ENCODE results near the gene TMEM185A.
"Not testable (repeated sequence)": the region's sequence is repeated elsewhere in the genome, so short reads cannot be mapped to it uniquely, and the experiment has no call there.

Gene TMEM185A

DNA sequence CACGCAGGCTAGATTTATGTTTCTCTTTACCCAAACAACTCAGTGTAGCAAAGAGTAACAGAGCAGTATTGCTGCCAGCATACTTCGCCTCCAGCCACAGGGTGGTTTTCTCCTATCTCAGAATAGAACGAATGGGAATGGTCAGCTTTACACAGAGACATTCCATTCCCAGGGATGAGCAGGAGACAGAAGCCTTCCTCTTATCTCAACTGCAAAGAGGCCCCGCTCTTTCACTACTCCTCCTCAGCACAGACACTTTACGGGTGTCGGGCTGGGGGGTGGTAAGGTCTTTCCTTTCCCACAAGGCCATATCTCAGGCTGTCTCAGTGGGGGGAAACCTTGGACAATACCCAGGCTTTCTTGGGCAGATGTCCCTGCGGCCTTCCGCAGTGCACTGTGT is 4.8 kb downstream of the TMEM185A start:
- DNase-seq (ENCODE audit: low spot score) = not testable (repeated sequence)

DNA sequence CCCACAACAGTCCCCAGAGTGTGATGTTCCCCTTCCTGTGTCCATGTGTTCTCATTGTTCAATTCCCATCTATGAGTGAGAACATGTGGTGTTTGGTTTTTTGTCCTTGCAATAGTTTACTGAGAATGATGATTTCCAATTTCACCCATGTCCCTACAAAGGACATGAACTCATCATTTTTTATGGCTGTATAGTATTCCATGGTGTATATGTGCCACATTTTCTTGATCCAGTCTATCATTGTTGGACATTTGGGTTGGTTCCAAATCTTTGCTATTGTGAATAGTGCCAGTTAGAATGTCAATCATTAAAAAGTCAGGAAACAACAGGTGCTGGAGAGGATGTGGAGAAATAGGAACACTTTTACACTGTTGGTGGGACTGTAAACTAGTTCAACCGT is 11.9 kb downstream of the TMEM185A start:
- DNase-seq (ENCODE audit: low spot score) = not testable (repeated sequence)

DNA sequence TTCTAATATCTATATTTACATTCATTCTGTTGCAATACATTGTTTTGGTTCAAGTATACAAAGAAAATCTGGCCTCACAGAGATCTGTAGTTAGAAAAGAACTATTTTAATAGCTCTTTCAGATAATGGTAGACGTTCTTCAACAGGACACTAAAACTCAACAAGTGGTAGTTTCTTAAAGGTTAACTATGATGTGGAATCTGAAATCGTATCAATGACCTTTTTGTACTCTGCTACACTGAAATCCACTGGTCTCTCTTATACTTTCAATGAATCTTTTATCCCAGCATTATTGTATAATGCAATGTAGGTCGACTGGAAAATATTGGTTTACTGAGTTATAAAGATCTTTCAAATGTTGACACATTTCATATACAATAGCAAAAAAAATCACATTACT is 12.7 kb downstream of the TMEM185A start:
- DNase-seq (ENCODE audit: low spot score) = no peak

DNA sequence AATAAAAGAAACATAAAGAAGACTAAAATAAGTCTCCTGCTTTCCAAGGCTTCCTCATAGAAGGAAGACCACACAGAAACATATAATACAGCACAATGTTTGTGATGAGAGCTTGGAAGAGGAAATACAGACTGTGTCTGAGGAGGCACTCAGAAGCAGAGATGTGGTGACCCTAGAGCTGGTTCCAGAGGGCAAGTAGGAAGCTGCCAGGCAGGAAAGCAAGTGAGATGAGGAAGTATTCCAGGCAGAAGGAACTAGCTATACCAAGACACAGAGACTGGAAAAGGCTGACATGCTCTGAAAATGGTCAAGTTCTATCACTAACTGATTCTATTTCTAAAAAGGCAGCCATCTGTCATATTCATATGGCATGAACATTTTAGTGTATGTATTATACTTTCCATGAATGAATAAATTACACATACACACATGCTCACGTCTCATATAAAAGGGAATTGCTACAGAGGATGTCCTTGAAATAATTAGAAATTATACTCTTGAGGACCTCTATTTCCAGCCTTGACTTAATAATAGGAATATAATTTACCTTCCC is 19.9 kb downstream of the TMEM185A start:
- DNase-seq (ENCODE audit: low spot score) = no peak

DNA sequence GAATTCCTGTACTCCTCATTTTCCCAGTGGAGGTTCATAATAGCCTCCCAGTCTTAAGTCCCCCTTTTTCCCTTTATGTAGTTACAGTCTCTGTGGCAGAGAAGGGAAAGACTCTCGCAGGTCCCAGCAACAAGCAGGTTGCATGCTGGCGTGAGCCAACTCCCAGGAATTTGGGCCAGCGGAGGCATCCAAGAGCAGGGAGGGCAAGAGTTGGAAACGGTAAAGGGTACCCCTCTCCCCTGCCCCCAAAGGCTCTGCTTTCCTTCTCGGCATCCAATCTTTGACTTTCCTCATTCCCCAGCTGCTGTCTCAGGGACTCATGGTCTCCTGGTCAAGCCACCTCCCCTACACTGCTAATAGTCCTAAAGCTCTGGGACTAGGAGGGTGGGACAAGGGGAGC is 21.1 kb downstream of the TMEM185A start:
- no peak for DNase-seq (ENCODE audit: low spot score)

DNA sequence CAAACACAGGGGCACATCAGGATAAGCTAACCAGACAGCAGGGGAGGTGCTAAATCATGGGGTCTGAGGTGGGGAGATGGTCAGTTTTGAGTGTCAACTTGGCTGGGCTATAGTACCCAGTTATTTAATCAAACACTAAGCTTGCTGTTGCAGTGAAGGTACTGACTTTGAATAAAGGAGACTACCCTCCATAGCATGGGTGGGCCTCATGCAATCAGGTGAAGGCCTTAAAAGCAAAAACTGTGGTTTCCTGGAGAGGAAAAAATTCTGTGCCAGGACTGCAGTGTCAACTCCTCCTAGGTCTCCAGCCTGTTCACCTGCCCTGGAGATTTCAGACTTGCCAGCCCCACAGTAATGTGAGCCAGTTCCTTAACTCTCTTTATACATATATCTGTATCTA is 23.9 kb downstream of the TMEM185A start:
- DNase-seq (ENCODE audit: low spot score) = no peak

DNA sequence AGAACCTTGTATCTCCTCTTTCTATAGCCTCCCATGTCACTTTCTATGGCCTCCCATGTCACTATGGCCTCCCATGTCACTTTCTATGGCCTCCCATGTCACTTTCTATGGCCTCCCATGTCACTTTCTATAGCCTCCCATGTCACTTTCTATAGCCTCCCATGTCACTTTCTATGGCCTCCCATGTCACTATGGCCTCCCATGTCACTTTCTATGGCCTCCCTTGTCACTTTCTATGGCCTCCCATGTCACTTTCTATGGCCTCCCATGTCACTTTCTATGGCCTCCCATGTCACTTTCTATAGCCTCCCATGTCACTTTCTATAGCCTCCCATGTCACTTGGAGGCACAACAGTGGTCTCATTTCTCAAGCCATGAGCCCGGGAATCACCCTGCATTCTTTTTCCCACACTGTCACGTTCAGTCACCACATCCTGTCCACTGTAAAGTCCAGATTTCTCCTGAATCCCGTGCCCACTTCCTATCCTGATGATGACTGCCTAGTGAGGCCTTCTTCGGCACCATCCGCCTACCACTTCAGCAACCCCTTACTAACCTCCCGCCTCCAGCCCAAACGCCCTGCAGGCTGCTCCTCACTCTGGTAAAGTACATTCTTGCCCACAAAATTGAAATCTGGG is 26.2 kb downstream of the TMEM185A start:
- DNase-seq (ENCODE audit: low spot score) = not testable (repeated sequence)

DNA sequence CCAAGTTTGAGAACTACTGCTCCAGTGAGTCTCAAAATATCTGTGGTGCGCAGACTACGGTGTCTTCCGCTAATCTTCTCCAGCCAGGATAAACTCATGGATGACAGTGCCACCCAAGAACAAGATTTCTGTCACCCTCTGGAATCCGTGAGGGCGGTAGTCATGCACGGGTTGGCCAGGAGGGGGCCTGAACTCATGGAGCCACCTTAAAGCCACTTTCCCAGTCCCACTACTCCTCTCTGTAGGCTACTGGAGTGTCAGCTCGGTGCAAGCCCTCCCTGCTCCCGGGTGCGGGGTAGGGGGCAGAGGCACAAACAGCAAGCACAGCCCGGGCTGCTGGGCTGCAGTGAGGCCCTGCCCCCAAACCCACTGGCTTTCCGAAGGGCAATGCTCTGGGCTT is 33.0 kb downstream of the TMEM185A start:
- not testable (repeated sequence) for DNase-seq (ENCODE audit: low spot score)

DNA sequence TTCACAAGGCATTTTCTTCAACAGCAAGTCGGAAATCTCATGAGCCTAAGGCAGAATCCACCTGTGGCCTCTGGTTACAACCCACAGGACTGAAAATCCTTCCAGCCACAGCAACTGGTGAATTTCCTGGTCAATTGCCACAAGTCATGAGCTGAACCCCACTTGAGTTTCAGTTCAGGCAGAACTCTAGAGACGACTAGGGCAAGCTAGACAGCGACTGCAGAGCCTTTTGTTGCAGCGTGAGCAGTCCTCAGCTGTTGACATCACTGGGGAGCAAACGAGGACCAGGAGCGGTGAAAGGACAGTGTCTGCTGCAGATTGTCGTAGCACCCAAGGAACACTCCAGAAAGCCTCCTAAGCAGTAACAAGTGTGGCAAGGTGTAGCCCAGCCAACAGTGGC is 35.6 kb downstream of the TMEM185A start:
- DNase-seq (ENCODE audit: low spot score) = not testable (repeated sequence)

DNA sequence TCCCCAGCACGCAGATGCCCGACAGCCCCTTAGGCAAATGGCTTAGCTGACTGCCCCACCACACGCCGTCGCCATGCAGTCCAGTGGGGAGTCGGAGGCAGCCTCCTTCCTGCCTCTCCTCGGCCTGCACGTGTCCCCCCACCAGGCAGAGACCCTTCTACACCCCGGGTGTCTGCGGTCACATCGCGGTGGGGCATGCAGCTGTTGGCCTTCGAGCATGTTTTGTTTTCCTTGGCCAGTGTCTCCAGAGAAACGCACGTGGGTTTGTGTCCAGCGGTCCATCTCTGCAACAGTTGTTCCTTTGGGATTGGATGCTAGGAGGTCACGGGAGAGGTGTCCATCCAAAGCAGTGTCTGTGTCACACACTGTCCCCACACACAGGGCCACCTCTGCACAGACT is 36.4 kb downstream of the TMEM185A start, which contains the start of gene HSFX2:
TSS of gene HSFX2 (minus strand) at position 101 of the 400 bp plus-strand sequence. CDS start 614 bp downstream, outside the sequence.
- DNase-seq (ENCODE audit: low spot score) = not testable (repeated sequence)

DNA sequence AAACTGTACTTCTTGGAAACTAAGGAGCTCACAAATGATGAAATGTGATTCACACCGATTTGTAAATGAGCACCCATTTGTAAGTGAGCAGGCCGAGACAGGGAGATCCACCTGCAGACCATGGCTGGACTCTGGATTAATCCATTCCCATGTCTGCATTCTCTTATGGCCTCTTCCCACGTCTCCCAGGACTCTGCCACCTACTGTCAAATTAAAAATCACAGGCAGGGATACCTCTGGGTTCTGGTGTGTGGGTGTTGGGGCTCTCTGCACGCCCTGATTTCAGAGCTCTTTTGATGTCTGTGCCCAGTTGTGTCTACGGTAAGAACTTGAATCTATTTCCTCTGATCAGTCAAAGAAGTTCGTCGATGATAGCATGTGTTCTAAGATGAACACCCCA is 40.6 kb downstream of the TMEM185A start:
- DNase-seq (ENCODE audit: low spot score) = not testable (repeated sequence)

DNA sequence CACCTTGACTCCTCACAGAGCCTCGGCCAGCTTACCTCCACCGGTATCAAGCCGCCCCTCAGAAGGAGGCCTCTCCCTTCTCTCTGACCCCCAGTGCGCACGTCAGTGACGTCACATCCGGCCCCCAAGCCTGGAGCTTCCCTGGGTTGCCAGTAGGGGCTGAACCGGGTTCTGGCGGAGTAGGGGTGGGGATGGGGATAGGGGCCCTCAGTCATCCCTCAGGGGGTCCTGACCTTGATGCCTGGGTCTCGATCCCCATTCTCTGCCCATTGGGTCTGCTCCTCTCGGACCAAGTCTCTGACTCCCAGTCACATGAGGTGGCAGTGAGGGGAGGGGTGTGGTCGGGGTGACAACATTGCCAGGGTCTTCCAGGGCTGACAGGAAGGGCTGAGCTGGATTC is 44.2 kb downstream of the TMEM185A start, which contains the start of gene MAGEA9B:
TSS of gene MAGEA9B (minus strand) at position 101 of the 400 bp plus-strand sequence. CDS start 4,280 bp downstream, outside the sequence.
- not testable (repeated sequence) for DNase-seq (ENCODE audit: low spot score)

DNA sequence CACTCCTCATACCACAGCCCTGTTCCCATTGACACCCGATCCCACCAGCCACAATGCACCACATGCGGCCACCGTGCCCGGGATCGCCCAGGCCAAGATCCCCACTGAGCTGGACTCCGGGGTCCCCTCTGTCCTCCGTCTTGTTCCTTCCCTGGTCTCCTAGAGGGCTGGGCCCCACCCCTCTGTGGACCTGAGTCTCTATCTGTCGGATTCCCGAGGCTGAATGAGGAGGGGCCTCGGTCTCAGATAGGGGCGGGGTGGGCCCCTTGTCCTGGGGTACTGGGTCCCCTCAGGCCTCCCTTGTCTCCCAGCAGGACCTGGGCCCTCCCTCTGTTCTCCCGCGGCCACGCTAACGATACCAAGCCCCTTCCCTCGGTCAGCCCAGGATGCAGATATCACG is 46.0 kb downstream of the TMEM185A start:
- not testable (repeated sequence) for DNase-seq (ENCODE audit: low spot score)

DNA sequence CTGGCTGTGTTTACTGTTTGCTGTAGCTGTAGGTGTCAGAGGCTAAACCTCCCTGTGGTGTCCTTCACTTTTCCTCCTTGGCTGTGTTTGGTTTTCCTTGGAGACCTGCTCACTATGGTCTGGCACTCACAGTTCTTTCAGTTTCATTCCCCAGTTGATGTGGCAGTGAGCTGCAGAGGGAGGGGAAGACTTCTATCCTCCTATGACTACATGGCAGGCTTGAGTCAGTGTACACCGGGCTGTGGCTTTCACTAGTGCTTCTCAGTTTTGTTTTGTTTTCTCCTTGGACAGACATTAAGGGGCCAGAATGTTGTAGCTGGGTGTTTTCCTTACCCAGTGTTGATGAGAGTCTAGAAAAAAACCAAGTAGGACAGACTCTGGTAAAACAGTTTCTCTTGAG is 58.1 kb downstream of the TMEM185A start:
- not testable (repeated sequence) for DNase-seq (ENCODE audit: low spot score)

DNA sequence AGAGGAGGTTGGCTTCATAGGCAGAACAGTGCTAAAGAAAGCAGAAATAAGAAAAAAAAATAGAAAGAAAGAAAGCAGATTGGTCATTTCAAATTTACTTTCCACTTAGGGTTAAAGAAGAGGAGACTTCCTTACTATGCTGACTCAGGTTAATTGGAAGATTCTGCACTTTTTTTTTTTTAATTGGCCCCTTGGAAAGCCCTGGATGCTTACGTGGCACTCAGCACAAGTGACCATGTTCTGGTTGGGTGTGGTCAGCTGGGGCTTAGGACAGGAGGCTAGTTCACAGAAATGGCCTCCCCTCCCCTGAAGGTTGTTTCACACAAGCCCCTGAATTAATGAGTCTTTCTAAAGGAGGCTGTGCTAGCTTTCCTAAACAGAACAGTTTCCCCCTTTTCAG is 58.8 kb downstream of the TMEM185A start:
- DNase-seq (ENCODE audit: low spot score) = no peak

DNA sequence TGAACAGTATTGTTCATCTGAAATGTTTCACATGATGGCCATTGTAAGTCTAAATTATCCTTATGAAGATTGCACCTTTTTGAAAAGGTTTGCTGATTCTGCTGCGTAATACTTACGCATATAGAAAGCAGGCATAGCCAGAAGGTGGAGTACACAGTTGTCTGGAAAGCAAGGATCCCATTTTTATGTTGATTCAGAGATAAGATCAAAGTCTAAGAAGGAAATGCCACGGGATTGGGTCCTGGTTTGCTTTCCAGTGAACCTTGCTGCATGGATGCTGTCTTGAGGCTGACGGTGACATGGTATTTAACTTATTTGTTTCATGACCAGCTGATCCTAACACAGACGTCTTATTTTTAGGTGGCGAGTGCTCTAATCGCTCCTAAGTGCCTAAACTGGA is 59.8 kb downstream of the TMEM185A start:
- no peak for DNase-seq (ENCODE audit: low spot score)

DNA sequence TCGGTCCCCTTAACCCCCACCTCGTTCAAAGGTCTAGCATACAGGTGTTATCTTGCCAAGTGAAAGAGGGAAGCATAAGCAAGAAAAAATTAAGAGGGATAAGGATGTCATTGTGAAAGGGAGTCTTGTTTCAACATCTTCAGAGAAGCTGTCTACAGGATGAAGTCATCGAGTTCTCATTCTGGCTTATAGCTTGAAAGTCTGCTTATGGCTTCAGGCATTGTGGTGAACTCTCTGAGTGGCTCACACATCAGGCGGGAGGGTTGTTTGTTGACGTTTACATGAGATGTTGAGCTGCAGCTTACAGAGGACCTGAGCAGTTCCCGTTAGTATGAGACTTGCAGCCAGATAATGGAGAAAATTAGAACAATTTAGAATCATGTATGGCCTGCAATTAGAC is 60.9 kb downstream of the TMEM185A start:
- DNase-seq (ENCODE audit: low spot score) = no peak

DNA sequence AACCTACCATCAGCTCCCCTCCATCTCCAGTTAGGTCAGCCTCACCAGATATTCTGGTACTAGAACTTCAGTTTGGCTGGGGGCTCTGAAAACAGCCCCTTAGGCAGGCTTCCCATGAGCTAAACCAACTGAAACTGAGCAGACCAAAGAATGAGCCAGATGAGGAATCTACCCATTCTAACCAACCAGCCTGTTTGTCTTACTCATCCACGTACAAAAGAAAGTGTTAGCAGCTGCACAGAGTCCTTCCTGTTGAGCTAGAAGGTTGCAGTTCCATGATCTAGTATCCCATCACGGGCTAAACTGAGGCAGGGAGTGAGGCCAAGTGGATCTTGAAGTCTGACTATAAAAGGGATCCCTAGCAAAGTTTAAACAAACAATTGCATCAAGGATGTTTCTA is 61.8 kb downstream of the TMEM185A start:
- no peak for DNase-seq (ENCODE audit: low spot score)

DNA sequence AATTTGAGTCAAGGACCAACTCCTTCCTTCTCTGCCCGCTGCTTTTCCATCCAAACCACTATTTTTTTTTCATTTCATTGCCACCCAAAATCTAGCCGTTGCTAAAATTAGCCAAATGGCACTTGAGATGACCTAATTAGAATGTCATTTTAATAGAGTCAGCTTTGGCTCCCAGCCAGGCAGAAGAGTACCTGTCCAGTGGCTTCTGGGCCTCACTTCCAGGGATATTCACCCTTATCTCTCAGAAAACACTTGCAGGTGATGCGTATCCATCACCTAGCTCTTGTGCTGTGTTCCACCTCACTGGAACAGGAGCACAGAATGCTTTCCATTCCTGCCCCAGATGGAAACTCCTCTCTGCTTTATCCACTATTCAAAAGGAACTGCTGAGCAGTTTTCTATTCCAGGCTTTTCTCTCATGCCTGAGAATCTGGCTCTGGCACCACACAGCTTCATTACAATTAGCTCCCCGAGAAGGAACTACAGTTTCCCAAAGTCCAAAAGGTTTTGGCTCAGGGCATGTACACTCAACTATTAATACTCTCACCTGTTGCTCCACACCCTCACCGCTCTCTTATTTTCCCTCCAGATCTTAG is 62.8 kb downstream of the TMEM185A start:
- peak; percentile 27 for DNase-seq (ENCODE audit: low spot score)

DNA sequence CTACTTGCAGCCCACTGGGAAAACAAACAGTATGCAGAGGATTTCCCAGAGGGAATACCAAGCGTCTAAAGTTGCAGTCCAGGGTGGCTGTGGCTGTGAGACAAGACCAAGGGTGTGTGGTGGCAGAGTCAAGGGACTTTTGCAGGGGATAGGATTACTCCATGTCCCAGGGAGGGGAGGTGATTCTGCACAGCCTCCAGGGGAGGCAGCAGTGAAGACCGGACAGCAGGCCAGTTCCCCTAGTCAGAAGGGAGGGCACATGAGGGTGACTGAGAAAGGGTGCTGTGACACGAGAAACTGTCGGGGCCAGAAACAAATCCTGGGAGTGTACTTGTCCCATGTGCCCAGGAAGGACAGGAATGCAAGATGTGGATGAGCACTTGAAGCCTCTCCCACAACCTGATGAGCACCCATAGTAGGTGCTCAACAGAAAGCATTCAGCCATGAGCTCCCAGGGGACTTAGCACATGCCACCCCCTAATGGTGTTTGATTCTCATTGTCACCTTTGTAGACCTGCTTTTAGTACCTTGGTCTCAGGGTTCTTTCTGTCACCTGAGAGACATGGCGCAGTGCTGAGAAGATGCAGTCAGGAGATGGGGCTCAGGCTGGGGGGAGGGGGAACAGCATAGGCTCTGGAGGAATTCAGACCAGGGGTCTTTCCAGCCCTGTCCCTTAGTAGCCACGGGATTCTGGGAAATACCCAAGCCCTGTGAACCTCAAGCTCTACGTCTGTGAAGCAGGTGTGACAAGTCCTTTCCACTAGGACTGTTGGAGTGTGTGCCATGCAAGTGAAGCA is 63.8 kb downstream of the TMEM185A start:
- no peak for DNase-seq (ENCODE audit: low spot score)

DNA sequence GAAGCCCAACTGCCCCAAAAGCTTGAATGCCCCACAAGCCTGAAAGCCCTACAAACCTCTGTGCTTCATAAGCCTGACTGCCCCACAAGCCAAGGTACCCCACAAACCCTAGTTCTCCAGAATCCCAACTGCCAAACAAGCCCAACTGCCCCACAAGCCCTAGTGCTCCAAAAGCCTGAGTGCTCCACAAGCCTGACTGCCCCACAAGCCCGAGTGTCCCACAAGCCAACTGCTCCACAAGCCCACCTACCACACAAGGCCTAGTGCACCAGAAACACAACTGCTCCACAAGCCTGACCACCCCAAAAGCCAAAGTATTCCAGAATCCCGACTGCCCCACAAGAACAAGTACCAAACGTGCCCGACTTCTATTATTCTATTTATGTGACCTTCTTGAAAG is 68.2 kb downstream of the TMEM185A start:
- no peak for DNase-seq (ENCODE audit: low spot score)

DNA sequence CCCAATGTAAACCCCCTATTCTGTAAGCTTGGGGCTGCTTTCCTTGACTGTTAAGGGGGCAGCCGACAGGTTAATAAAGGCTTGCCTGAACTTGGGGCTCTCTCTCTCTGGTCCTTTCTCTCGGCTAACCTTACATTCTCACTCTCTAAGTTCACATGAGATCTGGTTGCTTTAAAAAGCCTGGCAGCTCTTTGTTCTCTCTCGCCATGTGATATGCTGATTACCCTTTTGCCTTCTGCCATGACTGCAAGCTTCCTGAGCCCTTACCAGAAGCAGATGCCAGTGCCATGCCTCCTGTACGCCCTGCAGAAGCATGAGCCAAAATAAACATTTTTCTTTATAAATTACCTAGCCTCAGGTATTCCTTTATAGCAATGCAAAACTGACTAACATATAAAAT is 76.3 kb downstream of the TMEM185A start:
- DNase-seq (ENCODE audit: low spot score) = not testable (repeated sequence)

DNA sequence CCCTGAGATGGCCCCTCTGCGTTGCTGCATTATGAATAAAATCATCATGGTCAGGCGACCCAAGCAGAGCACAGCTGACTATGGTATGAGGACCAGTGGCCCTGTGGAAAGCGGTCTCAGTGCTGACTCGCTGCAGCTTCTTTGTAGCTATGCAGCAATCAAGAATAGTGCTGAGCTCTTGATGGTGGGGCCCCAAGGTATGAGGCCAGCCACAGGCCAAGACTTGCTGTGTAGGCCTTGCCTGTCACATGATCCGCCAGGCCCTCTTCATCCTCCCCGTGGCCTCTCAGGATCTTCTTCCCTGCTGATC is 79.7 kb downstream of the TMEM185A start:
- DNase-seq (ENCODE audit: low spot score) = not testable (repeated sequence)

All from cerebellar cortex (tissue), 1 donor.